Lower leg skin (tissue), 3 donors: Measurements from ENCODE around the gene GATM.

Source experiments
- CTCF ChIP-seq, 3 donors: fragments of 450-650 bp; IDR thresholded peaks; one replicate each; pipeline ENCODE4 v1.5.1; 2016; ENCODE audit warnings: antibody characterized with exemption in 3 of 3, mild to moderate bottlenecking in 3 of 3, moderate library complexity in 2 of 3
- POLR2A ChIP-seq, 2 donors: fragments of 450-650 bp; IDR thresholded peaks; one replicate each; pipeline ENCODE4 v1.6.1; 2016 to 2017; ENCODE audit warnings: antibody characterized with exemption in 2 of 2, mild to moderate bottlenecking in 1 of 2, moderate library complexity in 1 of 2

- TF ChIP-seq CTCF (IDR thresholded peaks at IDR 0.05): no peak
- TF ChIP-seq POLR2A (IDR thresholded peaks at IDR 0.05): no peak
Measured at GRCh38 chr15:45363801-45364200, 14.5 kb downstream of the GATM start.
